ENCODE measurements around the gene DYNC1I2. TPM values are rescaled to one million over a fixed set of nuclear protein-coding genes. Genes with fewer than 3 reads are reported as not detected.

Gene DYNC1I2
- total and polyA plus RNA-seq, 2 of the 4 experiments (the other 2 are of a cell fraction) = 110 to 114 TPM

GRCh38 chr2:171709011-171709685 lies 21.9 kb downstream of the DYNC1I2 start:
- no CpG with 5 or more reads among the region's 3 CpGs for WGBS, 2 experiments (ENCODE audit: extremely low coverage in 2 of 2, insufficient read length in 1 of 2)
- in situ Hi-C loops (cut with MboI; ENCODE audit: low sequenced_read_pairs) (loop anchor here (25.0 kb wide), 1 partner anchor 753 kb away; no protein-coding TSS in a partner anchor), intact Hi-C loops (cut with micrococcal nuclease) (loop anchor here (10.0 kb wide), 1 partner anchor 734 kb away; no protein-coding TSS in a partner anchor), dilution Hi-C loops (cut with HindIII; ENCODE audit: low sequenced_read_pairs, unreplicated experiment) (no loop called here)
- Histone ChIP-seq H3K79me1 (ENCODE audit: low read depth in 1 of 2, low read length in 2 of 2) (peaks cover 2 to 34% of the 10 kb centered on the region in 2 experiments), H4K8ac (ENCODE audit: low read depth in 2 of 2, low read length in 2 of 2) (no peak overlapping the region), H3K23ac (ENCODE audit: low read depth, low read length) (no peak overlapping the region), H3K4me2 (ENCODE audit: low read depth, low read length) (no peak overlapping the region), H3K36me3 (ENCODE audit: control insufficient read depth, insufficient read depth, low read length) (peaks cover 7% of the 10 kb centered on the region), H4K20me1 (ENCODE audit: insufficient read depth, low read length) (peaks cover 6% of the 10 kb centered on the region; the same call in 1 of the 2 replicates), H2AK5ac (ENCODE audit: low read depth, low read length) (no peak overlapping the region), H3K14ac (replicated peaks; ENCODE audit: low read depth, low read length) (no peak overlapping the region), H2AK9ac (replicated peaks; ENCODE audit: low read depth, low read length, poor library complexity) (no peak overlapping the region), H3K27ac (ENCODE audit: insufficient read depth, low read length) (no peak overlapping the region), H2BK120ac (ENCODE audit: low read depth, low read length) (peak overlapping the region; percentile 54; the same call in 1 of the 2 replicates), H2AFZ (replicated peaks; ENCODE audit: low read length, poor library complexity) (no peak overlapping the region), H2BK5ac (ENCODE audit: low read depth, low read length, poor library complexity, severe bottlenecking) (no peak overlapping the region), H3K27me3 (ENCODE audit: control insufficient read depth, insufficient read depth, low read length) (no peaks in the 10 kb centered on the region), H3K4ac (ENCODE audit: low read depth, low read length) (no peak overlapping the region), H3K9me1 (ENCODE audit: insufficient read depth, low read length) (no peaks in the 10 kb centered on the region), H3K18ac (ENCODE audit: low read depth, low read length) (no peak overlapping the region), H3K56ac (ENCODE audit: extremely low read depth, insufficient read depth, low read length) (no peak overlapping the region), H2BK15ac (ENCODE audit: low read depth, low read length) (no peak overlapping the region), H3K4me1 (ENCODE audit: control insufficient read depth, insufficient read depth, low read length) (peaks cover 1% of the 10 kb centered on the region; the same call in 1 of the 2 replicates), H4K5ac (ENCODE audit: low read depth, low read length) (no peak overlapping the region), H3K9me3 (ENCODE audit: control insufficient read depth, insufficient read depth, low read length) (no peaks in the 10 kb centered on the region), H2BK20ac (ENCODE audit: low read depth, low read length) (no peak overlapping the region), H3K4me3 (ENCODE audit: insufficient read depth, low read depth, low read length) (no peak overlapping the region), H3K9ac (ENCODE audit: low read depth, low read length) (no peak overlapping the region), H4K91ac (ENCODE audit: insufficient read depth, low read depth, low read length) (no peak overlapping the region)
- ATAC-seq (ENCODE audit: low read depth) (no peak), DNase-seq (no peak)
- BruUV-seq (replicated peaks) = no TSS peak
- ChIA-PET CTCF (no interaction called here), POLR2A (ENCODE audit: unreplicated experiment) (no interaction called here)
- TF ChIP-seq MAFK (IDR thresholded peaks at IDR 0.05; ENCODE audit: low read depth, low read length) (peak; percentile 76), FOS (IDR thresholded peaks at IDR 0.05; ENCODE audit: low read depth, low read length) (no peak)
